Vagina (tissue), 2 donors: ENCODE measurements around the gene PHOSPHO2. TPM values are rescaled to one million over a fixed set of nuclear protein-coding genes. Genes with fewer than 3 reads are reported as not detected.
A peak's percentile ranks its signal among the peaks of the same experiment; 100 is the strongest.

Source experiments
- DNase-seq, 2 donors: peaks; one replicate each; pipeline ENCODE4 v3.0.0-alpha.2; 2017; ENCODE audit errors: extremely low spot score in 2 of 2
- H3K27ac ChIP-seq: fragments of 200-600 bp; sonication (generic); one replicate; pipeline ENCODE4 v1.5.1; 2019
- H3K27me3 ChIP-seq: fragments of 200-600 bp; sonication (generic); one replicate; pipeline ENCODE4 v1.5.1; 2019
- H3K36me3 ChIP-seq, 2 donors: fragments of 200-600 bp; sonication (generic); one replicate each; pipeline ENCODE4 v1.5.1; 2017 to 2019
- H3K4me1 ChIP-seq: fragments of 200-600 bp; sonication (generic); one replicate; pipeline ENCODE4 v1.5.1; 2019
- H3K4me3 ChIP-seq, 2 donors: fragments of 200-600 bp; sonication (generic); 1 replicate in 1 of 2; 2 replicates in 1 of 2; pipeline ENCODE4 v1.5.1; 2016 to 2019
- H3K9me3 ChIP-seq: fragments of 200-600 bp; sonication (generic); one replicate; pipeline ENCODE4 v1.5.1; 2019
- POLR2A ChIP-seq, 2 donors: fragments of 450-650 bp; IDR thresholded peaks; one replicate each; pipeline ENCODE4 v1.6.1; 2017; ENCODE audit warnings: antibody characterized with exemption in 2 of 2, mild to moderate bottlenecking in 2 of 2, moderate library complexity in 2 of 2
- POLR2AphosphoS5 ChIP-seq, 2 donors: sonication (generic); formaldehyde crosslinking; IDR thresholded peaks; one replicate each; pipeline ENCODE4 v1.9.0; 2017; ENCODE audit warnings: antibody characterized with exemption in 2 of 2, mild to moderate bottlenecking in 2 of 2, low read depth in 1 of 2; ENCODE audit not compliant: insufficient read depth in 1 of 2
- intact Hi-C: fragments of 100-400 bp; cut with DNase I; formaldehyde crosslinking; loops from one replicate; pipeline ENCODE4 v1.15.1; 2023
- total RNA-seq: library from RNA; depleted of rRNA; stranded (reverse); fragments of >200 nt; gene quantifications from one replicate; pipeline ENCODE4 v1.2.3, GENCODE V29; 2016
- TF ChIP-seq, protein P1 (sequence below), 3 experiments: fragments of 450-650 bp in 2 of 3; fragments of 200-600 bp in 1 of 3; sonication (generic) in 1 of 3; IDR thresholded peaks; one replicate each; pipeline ENCODE4 v1.5.1; 2017 to 2019; ENCODE audit warnings: antibody characterized with exemption in 3 of 3, mild to moderate bottlenecking in 2 of 3, moderate library complexity in 2 of 3

PHOSPHO2 gene, protein sequence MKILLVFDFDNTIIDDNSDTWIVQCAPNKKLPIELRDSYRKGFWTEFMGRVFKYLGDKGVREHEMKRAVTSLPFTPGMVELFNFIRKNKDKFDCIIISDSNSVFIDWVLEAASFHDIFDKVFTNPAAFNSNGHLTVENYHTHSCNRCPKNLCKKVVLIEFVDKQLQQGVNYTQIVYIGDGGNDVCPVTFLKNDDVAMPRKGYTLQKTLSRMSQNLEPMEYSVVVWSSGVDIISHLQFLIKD
- 4.7 TPM for total RNA-seq

DNA sequence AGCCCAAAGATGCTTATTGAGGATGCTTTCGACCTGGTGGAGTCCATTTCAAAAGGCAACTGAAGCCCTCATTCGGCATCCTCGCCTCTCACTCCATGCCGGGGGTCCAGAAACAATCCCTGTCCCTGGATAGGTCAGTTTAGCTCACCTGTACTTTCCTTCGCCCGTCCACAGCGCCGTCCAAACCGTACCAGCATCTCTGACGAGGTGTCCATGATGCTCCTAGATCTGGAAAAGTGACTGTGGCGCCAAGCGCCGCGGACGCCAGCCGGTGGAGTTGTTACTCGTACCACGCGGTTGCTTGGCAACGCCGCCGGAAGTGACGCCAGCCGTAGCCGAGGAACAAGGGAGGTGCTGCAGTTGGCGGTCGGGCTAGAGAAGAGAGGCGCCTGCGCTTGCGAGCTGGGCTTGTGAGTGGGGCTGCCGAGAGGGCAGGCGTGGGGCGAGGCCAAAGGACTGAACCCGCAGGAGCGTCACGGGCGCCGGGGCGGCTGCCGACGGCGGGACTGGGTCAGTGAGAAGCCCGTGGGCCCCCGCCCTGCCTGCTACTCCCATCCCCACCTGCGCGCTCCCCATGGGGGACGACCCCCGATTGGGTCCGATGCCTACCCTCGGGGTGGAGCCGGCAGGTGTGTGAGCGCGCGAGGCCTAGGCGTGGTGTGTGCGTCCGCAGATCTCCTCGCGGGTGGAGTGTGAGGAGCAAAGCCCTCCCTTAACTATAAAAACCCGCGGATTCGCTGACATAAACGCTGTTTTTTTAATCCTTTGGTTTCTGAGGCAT, at the start of gene PHOSPHO2, which contains the start of gene CFAP210:
Gene PHOSPHO2, plus strand, starts transcription at position 357 of the 781 bp plus-strand sequence. CDS start 6,503 bp downstream, outside the sequence.
Gene CFAP210, minus strand, starts transcription at position 293 of the 781 bp plus-strand sequence. Its CDS starts 78 bp downstream, at position 215.
- Histone ChIP-seq H3K9me3 (no peaks in the 10 kb centered on the region), H3K4me1 (peaks cover 25% of the 10 kb centered on the region), H3K4me3 (peak within 1 kb of the TSS; percentile 80 to 84), H3K36me3 (peaks cover 0 to 4% of the 10 kb centered on the region in 2 donors), H3K27me3 (no peaks in the 10 kb centered on the region), H3K27ac (peak within 1 kb of the TSS; percentile 82)
- DNase-seq = peak; percentile 96 to 99
- intact Hi-C loops = no loop called here
- TF ChIP-seq POLR2A (IDR thresholded peaks at IDR 0.05) = peak in 1 of 2 donors; percentile 60
- TF ChIP-seq, protein P1, sequence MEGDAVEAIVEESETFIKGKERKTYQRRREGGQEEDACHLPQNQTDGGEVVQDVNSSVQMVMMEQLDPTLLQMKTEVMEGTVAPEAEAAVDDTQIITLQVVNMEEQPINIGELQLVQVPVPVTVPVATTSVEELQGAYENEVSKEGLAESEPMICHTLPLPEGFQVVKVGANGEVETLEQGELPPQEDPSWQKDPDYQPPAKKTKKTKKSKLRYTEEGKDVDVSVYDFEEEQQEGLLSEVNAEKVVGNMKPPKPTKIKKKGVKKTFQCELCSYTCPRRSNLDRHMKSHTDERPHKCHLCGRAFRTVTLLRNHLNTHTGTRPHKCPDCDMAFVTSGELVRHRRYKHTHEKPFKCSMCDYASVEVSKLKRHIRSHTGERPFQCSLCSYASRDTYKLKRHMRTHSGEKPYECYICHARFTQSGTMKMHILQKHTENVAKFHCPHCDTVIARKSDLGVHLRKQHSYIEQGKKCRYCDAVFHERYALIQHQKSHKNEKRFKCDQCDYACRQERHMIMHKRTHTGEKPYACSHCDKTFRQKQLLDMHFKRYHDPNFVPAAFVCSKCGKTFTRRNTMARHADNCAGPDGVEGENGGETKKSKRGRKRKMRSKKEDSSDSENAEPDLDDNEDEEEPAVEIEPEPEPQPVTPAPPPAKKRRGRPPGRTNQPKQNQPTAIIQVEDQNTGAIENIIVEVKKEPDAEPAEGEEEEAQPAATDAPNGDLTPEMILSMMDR (IDR thresholded peaks at IDR 0.05) = no peak
- peak; percentile 90 to 94 for TF ChIP-seq POLR2AphosphoS5 (IDR thresholded peaks at IDR 0.05; ENCODE audit: insufficient read depth in 1 of 2, low read depth in 1 of 2)

GRCh38 chr2:169647496-169647895, 46.8 kb upstream of the PHOSPHO2 start:
- no peak for DNase-seq
- TF ChIP-seq POLR2A (IDR thresholded peaks at IDR 0.05) (no peak), POLR2AphosphoS5 (IDR thresholded peaks at IDR 0.05; ENCODE audit: insufficient read depth in 1 of 2, low read depth in 1 of 2) (no peak)
- TF ChIP-seq, protein P1 (IDR thresholded peaks at IDR 0.05) = no peak
- no peaks in the 10 kb centered on the region for H3K4me1 ChIP-seq
- no peak overlapping the region for H3K27ac ChIP-seq
- no peak overlapping the region for H3K4me3 ChIP-seq
- H3K36me3 ChIP-seq = no peaks in the 10 kb centered on the region
- H3K9me3 ChIP-seq = no peaks in the 10 kb centered on the region
- intact Hi-C loops = no loop called here
- H3K27me3 ChIP-seq = no peaks in the 10 kb centered on the region

DNA sequence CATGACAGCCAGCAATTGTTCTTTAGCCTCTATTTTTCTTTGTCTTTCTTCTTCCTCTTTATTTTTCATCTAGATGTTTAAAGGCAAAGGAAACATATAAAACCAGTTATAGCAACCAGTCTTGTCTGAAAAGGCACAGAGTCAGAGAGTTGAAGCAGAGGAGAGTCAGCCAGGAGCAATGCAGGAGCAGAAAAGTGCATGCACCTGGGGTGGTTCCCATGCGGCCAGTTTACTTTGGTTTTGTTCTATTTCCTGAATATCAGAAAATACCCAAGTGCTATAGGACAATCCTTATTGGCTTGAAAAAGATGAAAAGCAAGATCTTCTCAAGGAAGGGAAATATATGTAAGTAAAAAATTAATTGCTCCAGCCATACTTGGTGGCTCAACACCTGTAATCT, 45.0 kb upstream of the PHOSPHO2 start:
- H3K4me1 ChIP-seq = no peaks in the 10 kb centered on the region
- TF ChIP-seq POLR2A (IDR thresholded peaks at IDR 0.05) = no peak
- TF ChIP-seq, protein P1 (IDR thresholded peaks at IDR 0.05) = no peak
- TF ChIP-seq POLR2AphosphoS5 (IDR thresholded peaks at IDR 0.05; ENCODE audit: insufficient read depth in 1 of 2, low read depth in 1 of 2) = no peak
- no peak overlapping the region for H3K4me3 ChIP-seq
- no peaks in the 10 kb centered on the region for H3K27me3 ChIP-seq
- H3K9me3 ChIP-seq = no peaks in the 10 kb centered on the region
- DNase-seq = no peak
- H3K36me3 ChIP-seq = no peaks in the 10 kb centered on the region
- intact Hi-C loops = no loop called here
- H3K27ac ChIP-seq = no peak overlapping the region

DNA sequence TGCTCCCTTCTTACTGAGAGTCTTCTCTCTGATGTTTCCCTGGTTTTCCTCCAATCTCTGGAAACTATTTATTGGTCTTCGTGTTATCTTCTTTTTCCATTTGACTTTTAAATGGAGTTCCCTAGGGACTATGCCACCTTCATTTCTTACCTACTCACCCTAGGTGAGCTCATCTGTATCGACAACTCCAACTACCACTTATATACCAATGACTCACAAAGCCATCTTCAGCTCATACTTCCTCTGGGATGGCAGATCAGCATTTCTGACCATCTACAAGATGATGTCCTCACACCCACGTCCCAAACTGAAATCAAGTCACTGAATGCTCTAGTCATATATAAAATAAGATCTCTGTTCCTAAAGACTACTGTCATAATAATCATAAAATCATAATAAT, 40.6 kb upstream of the PHOSPHO2 start:
- no peaks in the 10 kb centered on the region for H3K9me3 ChIP-seq
- no peak overlapping the region for H3K4me3 ChIP-seq
- intact Hi-C loops = no loop called here
- H3K27me3 ChIP-seq = no peaks in the 10 kb centered on the region
- no peak for DNase-seq
- no peak overlapping the region for H3K27ac ChIP-seq
- no peaks in the 10 kb centered on the region for H3K4me1 ChIP-seq
- no peaks in the 10 kb centered on the region for H3K36me3 ChIP-seq
- TF ChIP-seq, protein P1 (IDR thresholded peaks at IDR 0.05) = no peak
- TF ChIP-seq POLR2A (IDR thresholded peaks at IDR 0.05) (no peak), POLR2AphosphoS5 (IDR thresholded peaks at IDR 0.05; ENCODE audit: insufficient read depth in 1 of 2, low read depth in 1 of 2) (no peak)
